HPDE6-E6E7 (cell line): ENCODE results near the gene ELAC1.
"Not testable (repeated sequence)": the region's sequence is repeated elsewhere in the genome, so short reads cannot be mapped to it uniquely, and the experiment has no call there.

Experiments used
- DNase-seq: peaks from one replicate; pipeline ENCODE4 v3.0.0; 2011; ENCODE audit warnings: missing footprints; ENCODE audit errors: extremely low spot score

The ELAC1 gene, protein sequence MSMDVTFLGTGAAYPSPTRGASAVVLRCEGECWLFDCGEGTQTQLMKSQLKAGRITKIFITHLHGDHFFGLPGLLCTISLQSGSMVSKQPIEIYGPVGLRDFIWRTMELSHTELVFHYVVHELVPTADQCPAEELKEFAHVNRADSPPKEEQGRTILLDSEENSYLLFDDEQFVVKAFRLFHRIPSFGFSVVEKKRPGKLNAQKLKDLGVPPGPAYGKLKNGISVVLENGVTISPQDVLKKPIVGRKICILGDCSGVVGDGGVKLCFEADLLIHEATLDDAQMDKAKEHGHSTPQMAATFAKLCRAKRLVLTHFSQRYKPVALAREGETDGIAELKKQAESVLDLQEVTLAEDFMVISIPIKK

DNA sequence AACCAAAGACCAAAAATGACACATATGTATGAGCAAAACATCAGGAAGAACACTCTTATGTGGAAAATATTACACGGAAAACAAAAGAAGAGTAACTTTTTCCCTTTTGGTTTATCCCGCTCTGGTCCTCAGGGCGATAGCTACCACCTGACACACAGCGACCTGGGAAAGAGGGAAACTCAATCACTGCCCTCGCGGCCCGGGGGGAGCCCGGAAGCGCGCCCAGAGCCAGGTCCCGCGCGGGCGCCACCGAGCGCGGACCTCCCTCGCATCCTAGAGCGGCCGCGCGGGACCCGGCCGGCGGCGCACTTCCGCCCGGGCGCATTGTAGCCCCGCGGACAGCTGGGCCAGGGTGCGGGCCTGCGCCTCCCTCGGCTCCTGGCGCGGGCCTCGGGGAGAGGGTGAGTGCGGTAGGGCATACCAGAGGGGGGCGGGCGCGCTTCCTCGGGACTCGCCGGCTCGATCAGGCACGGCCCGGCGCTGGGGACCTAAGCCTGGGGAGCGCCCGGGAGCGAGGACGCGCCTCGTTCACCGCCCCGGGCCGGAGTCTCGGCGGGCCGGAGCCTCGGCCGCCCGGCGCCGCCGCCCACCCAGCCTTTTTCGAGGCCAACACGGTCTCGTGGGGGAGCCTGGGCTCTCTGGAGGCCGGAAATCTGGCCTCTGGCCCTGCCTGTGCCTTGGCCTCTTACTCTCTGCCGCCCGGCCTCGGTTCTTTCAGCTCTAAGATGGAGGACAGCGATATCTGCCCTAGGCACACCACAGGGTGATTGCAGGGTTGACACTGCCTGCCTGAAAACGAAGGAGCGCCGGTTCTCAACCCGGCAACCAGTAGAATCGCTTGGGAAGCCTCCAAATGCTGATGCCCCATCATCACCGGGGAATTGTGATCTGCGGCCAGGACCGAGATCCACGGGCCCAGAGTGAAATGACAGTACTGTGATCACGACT, at the start of gene ELAC1:
Gene ELAC1, plus strand, starts transcription at position 327 of the 948 bp plus-strand sequence. CDS start 6,365 bp downstream, outside the sequence.
- peak; percentile 52 for DNase-seq

DNA sequence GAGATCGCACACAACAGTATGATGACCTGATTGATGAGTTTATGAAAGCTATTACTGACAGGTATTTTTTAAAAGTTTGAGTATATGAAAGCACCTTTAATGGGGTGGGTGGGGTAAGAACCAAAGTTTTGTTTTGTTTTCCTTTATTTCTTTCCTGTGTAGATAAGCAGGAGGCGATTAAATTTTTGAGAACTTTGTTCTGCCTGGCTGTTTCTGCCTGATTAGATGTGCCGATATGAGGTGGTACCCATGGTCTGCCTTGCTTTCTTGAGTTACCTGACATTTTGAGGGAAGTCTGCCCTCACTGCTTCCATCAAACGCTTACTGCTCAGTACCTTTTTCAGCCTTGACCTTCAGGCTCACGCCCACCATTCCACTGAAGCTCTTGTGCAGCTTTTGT, 49.7 kb upstream of the ELAC1 start:
- no peak for DNase-seq

DNA sequence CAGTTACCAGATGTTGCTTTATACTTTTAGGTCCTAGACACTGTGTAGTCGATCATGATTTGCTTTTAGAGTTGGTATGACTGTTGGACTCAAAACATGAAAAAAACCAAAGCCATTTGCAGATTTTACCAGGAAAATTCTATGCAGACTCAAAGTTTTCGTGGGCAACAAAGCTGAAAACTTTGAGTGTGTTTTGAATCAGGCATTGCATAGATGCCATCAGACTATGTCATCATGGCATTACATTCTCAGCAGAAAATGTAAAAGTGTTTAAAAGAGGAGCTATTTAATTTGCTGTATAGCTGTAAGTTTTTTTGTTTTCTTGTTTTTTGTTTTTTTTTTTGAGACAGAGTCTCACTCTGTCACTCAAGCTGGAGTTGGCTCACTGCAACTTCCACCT, 43.5 kb upstream of the ELAC1 start:
- no peak for DNase-seq

DNA sequence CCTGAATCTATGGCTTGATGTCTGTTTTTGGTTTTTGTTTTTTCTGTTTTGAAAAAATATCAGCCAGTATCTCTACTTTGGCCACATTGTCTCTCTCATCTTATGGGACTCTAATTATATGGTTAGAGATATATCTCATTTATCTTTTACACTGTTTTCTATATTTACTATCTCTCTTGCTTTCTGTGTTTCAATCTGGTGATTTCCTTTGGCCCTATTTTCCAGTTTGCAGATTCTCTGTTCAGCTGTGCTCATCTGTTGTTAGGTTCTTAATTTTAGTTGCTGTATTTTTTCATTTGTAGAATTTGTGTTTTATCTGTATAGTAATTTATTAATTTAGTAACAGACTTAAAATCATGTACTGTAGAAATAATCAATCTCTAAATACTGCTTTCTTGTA, 41.3 kb upstream of the ELAC1 start:
- no peak for DNase-seq

GRCh38 chr18:50928551-50928950, 39.3 kb upstream of the ELAC1 start:
- no peak for DNase-seq

GRCh38 chr18:50933684-50934083, 34.2 kb upstream of the ELAC1 start:
- DNase-seq = no peak

- DNase-seq = no peak
Observed at GRCh38 chr18:50934545-50935211, 33.2 kb upstream of the ELAC1 start.

- no peak for DNase-seq
Observed at GRCh38 chr18:50935493-50936191, 32.2 kb upstream of the ELAC1 start.

DNA sequence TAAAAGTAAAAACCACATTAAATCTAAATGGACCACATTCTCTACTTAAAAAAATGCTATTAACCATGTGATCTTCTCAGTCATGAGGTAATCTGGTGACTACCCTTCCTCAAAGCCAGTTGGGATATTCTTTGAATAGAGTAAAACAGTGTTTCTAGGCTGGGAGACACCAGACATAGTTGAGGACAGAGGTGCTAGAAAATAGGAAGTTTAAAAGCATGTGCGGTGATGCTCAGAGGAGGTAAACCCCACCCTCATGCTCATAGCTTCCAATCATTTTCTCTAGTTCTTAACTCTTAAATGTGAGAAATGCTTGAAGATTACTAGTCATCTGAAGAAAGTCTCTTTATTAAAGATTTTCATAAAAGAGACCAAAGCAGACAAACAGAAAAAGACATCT, 30.7 kb upstream of the ELAC1 start:
- DNase-seq = no peak

DNA sequence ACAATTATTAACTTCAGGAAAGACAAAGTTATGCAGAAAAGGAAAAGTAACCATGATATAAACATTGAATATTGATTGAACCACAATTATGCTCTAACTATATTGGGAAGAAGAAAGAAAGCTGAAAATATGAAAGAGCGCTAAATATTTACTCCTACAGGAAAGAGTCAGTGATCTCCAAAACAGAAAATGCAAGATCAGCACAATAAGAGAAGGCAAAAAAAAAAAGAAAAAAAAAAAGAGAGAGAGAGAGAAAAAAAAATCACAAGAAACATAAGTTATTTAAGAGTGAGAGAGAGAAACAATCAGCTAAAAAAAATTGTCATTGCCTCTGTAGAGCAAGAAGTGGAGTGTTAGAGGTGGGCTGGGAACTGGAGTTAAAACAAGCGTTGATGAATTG, 28.9 kb upstream of the ELAC1 start:
- DNase-seq = no peak

- DNase-seq = no peak
Observed at GRCh38 chr18:50944245-50944932, 23.5 kb upstream of the ELAC1 start.

DNA sequence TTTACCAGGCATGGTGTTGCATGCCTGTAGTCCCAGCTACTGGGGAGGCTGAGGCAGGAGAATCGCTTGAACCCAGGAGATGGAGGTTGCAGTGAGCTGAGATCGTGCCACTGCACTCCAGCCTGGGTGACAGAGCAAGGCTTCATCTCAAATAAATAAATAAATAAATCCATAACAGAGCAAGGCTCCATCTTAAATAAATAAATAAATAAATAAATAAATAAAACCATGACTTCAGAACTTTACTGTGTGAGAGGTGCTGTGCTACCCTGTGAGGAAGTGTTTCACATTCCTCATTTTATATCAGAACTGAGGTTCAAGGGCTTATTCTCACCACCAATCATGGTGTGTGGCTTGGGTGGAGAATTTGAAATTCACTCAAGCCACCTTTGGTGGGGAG, 21.9 kb upstream of the ELAC1 start:
- DNase-seq = not testable (repeated sequence)

DNA sequence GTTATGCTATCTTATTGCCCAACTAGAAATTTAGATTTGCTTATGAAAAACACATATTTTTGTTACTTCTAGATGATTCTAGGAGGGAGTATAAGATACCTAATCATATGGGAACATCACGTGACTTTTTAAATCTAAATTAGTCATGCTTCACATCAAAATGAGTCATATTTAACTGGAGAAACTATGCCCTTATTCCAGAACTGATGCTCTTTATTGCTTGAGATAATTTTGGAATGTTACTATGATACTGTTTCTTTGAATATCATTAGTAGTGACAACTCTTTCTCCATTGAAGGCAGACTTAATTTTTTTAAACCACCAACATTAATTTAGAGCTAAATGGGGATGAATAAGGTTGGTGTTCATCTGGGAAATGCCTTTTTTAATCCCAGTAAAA, 19.9 kb upstream of the ELAC1 start:
- no peak for DNase-seq

GRCh38 chr18:50949185-50949584, 18.7 kb upstream of the ELAC1 start:
- no peak for DNase-seq

GRCh38 chr18:50950626-50951025, 17.2 kb upstream of the ELAC1 start:
- DNase-seq = no peak

DNA sequence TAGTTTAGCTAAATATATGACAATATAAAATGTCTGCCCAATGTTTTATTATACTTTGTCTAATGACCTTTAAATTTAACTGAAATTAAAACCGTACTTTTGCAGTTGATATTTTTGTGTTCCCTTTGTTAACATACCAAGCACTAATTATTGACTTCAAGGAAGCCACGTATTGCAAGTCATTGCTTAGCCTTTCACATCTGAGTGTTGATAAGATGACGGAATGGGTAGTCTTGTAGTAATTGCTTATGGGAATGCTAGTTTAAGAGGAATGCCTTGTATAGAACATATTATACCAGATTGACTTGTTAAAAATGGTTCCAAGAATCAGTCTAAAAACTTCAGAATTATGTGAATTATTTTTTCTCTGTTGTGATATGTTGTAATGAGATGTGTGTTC, 14.0 kb upstream of the ELAC1 start:
- DNase-seq = no peak

GRCh38 chr18:50955253-50955652, 12.6 kb upstream of the ELAC1 start:
- DNase-seq = no peak

- DNase-seq = no peak
Observed at GRCh38 chr18:50956116-50956515, 11.7 kb upstream of the ELAC1 start.

DNA sequence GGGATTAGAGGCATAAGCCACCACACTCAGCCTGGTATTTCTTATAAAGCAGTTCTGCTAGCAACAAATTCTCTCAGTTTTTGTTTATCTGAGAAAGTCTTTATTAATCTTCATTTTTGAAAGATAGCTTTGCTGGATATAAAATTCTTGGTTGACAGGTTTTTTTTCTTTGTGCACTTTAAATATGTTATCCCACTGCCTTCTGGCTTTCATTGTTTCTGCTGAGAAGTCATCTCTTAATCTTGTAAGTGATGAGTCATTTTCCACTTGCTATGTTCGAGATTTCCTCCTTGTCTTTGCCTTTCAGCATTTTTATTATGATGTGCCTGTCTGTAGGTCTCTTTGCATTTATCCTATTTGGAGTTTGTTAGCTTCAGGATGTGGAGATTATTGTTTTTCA, 5.9 kb upstream of the ELAC1 start:
- no peak for DNase-seq

- DNase-seq = no peak
Observed at GRCh38 chr18:50969448-50969847, 1.6 kb downstream of the ELAC1 start.

DNA sequence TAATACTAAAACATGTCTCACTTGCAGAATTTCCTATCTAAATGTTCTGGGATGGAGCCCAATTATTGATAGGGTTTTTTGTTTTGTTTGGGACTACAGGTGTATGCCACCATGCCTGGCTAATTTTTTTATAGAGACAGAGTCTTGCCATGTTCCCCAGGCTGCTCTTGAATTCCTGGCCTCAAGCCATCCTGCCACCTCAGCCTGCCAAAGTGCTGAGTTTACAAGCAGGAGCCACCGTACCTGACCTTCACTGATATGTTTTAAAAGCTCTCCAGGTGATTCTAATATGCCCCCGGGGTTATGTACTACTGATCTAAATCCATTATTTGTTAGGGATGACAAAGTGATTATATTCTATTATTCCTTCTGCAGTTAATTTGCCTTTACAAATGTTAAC, 2.2 kb downstream of the ELAC1 start:
- DNase-seq = no peak
